GM19043 (cell line): ENCODE results near the gene FOXN3.

Experiments used
- ATAC-seq: cut with Tn5 transposase; IDR thresholded peaks from one replicate; pipeline ENCODE4 v1.9.1; 2021; ENCODE audit warnings: low read depth; ENCODE audit not compliant: unreplicated experiment

The FOXN3 gene

GRCh38 chr14:89386212-89386886 lies 30.7 kb downstream of the FOXN3 start:
- no peak for ATAC-seq

GRCh38 chr14:89384636-89385035 lies 32.4 kb downstream of the FOXN3 start:
- no peak for ATAC-seq

DNA sequence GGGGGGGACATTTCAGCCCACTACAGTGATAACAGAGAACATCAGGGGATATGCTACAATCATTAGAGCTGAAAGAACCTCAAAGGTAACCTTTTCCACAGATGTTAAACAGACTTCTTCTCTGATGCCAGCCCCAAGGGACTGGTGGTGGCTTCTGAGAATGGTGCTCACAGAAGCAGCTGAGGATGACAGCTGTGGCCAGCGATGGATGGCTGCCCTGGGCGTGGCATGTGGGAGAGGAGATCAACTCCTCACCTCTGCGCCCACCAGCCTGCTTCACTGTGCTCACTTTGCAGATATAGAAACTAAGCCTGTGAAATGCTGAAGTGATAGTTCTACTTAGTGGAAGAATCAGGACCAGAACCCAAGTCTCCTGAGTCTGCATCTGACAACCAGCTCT lies 33.0 kb downstream of the FOXN3 start:
- peak; percentile 85 for ATAC-seq

DNA sequence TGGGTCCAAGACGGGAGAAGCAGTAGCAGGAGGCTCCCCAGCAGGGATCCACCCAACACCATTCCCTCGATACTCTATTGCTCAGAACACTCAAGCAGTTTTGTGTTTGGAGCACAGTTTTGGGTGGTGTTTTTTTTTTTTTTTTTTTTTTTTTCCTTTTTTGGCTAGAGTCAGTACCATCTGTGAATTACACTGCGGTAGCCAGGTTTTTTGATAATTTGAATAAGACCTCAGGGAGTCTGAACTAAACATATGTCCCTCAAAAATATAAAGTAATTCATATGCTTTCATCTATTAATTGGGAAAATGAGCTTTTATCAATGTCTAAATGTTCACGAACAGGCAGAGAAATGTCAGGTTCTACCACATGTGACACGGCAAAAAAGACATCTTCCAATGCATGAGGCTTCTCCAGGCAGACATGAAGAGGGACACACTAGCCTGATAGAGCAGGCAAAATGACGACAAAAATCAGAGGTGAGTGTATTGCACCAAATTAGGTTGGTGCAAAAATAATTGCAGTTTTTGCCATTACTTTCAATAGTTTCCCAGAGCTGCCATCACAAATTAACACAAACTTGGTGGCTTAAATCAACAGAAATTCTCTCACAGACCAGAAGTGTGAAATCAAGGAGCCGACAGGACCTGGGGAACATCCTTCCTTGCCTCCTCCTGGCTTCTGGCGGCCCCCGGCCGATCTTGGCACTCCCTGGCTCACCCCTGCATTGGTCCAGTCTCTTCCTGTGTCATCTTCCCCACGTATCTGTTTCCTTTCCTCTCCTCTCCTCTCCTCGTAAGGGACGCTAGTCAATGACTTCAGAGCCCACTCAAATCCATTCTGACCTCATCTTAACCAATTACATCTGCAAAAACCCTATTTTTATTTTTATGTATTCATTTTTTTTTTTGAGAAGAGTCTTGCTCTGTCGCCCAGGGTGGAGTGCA lies 33.9 kb downstream of the FOXN3 start:
- no peak for ATAC-seq

DNA sequence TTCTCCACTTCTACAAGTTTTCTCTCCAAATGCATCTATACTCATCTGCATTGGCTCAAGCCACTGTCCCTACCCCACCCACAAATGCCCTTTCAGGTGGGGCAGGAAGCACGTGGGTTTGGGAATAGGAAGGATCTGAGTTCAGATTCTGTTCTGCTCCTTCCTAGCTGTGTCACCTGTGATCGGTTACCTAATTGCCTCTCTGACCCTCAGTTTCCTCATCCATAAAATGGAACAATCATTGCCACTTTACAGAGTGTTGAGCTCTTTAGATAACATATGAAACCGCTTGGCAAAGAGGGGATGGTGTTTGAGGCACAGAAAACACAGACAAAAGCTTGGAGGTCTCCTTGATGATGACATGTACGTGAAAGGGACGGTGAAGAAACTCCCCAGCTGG lies 34.5 kb downstream of the FOXN3 start:
- ATAC-seq = no peak

- ATAC-seq = no peak
These were observed 36.9 kb downstream of the FOXN3 start for GRCh38 chr14:89379891-89380820.

DNA sequence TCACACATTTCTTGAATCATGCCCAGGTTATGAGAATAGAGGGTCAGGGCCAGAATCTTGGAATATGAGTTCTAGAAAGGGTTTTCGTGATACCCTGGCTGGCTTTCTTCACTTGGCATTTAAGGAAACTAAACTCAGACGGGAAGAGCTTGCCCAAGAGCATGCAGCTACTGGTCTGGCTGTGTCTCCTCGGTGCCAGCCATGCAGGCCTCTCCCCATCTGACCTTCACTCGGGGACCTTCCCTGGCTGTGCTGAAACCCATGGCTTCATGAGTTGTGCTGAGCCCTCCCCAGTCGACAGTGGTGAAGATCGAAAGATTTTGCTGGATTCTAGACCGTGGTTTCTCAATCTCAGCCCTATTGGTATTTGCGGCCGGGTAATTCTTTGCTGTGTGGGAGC lies 38.0 kb downstream of the FOXN3 start:
- no peak for ATAC-seq

- no peak for ATAC-seq
These were observed 38.9 kb downstream of the FOXN3 start for GRCh38 chr14:89378119-89378518.

- ATAC-seq = no peak
These were observed 39.5 kb downstream of the FOXN3 start for GRCh38 chr14:89377544-89377943.

DNA sequence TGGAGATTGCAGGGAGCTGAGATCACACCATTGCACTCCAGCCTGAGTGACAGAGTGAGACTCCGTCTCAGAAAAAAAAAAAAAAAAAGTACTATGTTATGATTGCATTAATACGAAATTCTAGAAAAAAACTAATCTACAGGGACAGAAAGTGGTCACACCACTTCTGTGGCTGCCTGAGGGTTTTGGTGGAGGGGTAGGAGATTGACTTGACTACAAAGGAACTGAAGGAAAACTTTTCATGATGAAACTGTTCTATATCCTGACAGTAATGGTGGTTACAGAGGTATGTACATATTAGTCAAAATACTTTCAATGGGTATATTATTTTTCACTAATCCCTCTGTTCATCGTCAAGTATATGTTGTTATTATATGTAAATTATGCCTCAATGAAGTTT lies 42.1 kb downstream of the FOXN3 start:
- no peak for ATAC-seq

DNA sequence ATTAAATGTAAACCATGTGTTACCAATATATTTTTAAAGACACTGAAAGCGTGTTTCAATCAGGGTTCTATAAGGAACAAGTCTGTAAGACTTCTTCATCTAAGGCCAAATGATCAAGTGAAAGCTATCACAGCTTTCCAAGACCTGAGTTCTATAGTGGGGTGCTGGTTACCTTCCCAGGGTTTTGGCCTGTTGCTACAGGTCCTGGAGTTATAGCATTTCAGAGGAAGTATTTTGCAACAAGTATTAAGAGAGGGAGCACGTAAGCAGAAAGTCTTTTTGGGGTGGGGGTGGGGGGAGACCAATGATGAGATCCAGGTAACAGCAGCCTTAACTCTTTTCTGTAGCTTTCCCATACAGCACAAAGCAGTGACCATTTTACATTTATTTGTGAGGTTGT lies 43.8 kb downstream of the FOXN3 start:
- no peak for ATAC-seq

- ATAC-seq = no peak
These were observed 44.5 kb downstream of the FOXN3 start for GRCh38 chr14:89372512-89372883.

- no peak for ATAC-seq
These were observed 45.2 kb downstream of the FOXN3 start for GRCh38 chr14:89371585-89372511.

GRCh38 chr14:89370781-89371180 lies 46.3 kb downstream of the FOXN3 start:
- no peak for ATAC-seq

DNA sequence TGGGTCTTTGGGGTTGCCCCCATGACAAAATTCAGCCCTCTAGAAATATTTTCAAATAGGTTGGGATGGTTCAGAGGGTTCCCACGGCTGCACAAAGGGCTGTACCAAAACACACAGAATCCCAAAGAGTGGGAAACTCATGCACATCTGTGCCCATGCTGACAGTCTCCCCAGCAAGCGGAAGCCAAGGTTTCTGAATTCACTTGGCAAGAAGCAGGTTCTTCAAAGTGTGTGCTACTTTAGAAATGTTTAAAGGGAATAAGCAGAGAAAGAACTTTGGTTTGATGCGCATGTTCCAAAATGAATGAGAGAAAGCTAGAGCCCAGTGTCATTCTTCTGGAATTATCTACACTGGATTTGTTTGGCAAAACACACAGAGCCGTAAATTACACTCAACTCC lies 46.7 kb downstream of the FOXN3 start:
- no peak for ATAC-seq

- ATAC-seq = no peak
These were observed 47.4 kb downstream of the FOXN3 start for GRCh38 chr14:89369656-89370055.

GRCh38 chr14:89368490-89369477 lies 48.2 kb downstream of the FOXN3 start:
- no peak for ATAC-seq

DNA sequence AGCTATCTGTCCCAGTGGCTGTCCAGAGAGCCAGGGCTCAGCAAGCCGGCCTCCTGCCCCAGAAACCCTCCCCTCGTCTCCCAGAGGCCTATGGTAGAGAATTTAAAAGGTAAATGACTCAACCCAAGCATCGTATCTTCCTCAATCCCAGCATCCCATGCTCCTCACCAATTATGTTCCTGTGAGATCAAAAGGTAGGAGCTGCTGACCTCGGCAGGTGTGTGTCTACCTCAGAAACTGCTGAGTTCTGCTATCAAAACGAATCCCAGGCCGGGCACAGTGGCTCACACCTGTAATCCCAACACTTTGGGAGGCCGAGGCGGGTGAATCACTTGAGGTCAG lies 49.3 kb downstream of the FOXN3 start:
- no peak for ATAC-seq
